ENCODE data around the gene RALBP1.

- TF ChIP-seq TAF1 (IDR thresholded peaks at IDR 0.05; ENCODE audit: low read depth, low read length) = no peak
- no peak for TF ChIP-seq POLR2A (IDR thresholded peaks at IDR 0.05; ENCODE audit: low read depth, low read length)
- TF ChIP-seq POLR2AphosphoS5 (IDR thresholded peaks at IDR 0.05; ENCODE audit: low read depth, low read length) = no peak
- TF ChIP-seq POU2F2 (IDR thresholded peaks at IDR 0.05; ENCODE audit: low read depth, low read length) = no peak
- TF ChIP-seq SPI1 (IDR thresholded peaks at IDR 0.05; ENCODE audit: low read depth, low read length) = no peak
Measured at GRCh38 chr18:9552191-9552590, 76.9 kb downstream of the RALBP1 start.

All from GM12891 (cell line).